Measurements from ENCODE around the gene PHOX2B.
"Not testable (repeated sequence)": the region's sequence is repeated elsewhere in the genome, so short reads cannot be mapped to it uniquely, and the experiment has no call there.

PHOX2B gene

DNA sequence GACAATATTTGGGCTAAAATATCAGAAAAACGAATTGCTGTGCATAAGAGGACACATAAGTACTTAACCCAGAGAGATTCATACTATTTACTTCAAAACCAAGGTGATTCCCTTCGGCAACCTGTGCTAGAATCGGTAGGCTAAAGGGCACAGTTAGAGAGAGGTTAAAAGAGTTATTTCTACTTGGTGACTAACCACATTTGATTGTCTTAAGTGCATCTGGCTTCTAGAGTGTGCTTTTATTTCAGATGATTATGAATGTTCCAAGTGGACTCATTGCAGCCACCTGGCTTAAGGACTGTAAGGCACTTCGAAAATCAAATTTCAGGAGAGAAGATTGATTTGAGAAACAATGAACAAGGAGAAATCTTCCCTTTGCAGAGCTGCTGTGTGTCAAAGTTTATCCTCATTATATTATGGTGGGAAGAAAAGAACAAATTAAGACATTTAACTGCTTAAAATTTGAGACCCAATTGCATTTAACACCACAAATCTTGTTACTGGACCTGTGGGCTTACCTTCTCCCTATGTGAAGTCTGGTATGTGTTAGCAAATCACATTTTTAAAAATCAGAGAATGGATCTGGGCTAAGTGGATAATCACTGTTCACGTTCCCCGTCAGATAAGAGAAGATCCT is 34.0 kb downstream of the PHOX2B start:
- H3K79me2 ChIP-seq, result no peaks in the 10 kb centered on the region
- no peak overlapping the region for H3K4me3 ChIP-seq (ENCODE audit: low read depth, low read length)
- H2AFZ ChIP-seq, result no peak overlapping the region
- TF ChIP-seq, protein P1, sequence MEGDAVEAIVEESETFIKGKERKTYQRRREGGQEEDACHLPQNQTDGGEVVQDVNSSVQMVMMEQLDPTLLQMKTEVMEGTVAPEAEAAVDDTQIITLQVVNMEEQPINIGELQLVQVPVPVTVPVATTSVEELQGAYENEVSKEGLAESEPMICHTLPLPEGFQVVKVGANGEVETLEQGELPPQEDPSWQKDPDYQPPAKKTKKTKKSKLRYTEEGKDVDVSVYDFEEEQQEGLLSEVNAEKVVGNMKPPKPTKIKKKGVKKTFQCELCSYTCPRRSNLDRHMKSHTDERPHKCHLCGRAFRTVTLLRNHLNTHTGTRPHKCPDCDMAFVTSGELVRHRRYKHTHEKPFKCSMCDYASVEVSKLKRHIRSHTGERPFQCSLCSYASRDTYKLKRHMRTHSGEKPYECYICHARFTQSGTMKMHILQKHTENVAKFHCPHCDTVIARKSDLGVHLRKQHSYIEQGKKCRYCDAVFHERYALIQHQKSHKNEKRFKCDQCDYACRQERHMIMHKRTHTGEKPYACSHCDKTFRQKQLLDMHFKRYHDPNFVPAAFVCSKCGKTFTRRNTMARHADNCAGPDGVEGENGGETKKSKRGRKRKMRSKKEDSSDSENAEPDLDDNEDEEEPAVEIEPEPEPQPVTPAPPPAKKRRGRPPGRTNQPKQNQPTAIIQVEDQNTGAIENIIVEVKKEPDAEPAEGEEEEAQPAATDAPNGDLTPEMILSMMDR (IDR thresholded peaks at IDR 0.05), result no peak
- no peak overlapping the region for H3K27ac ChIP-seq
- H3K4me2 ChIP-seq (ENCODE audit: low read length), result no peak overlapping the region
- H3K9ac ChIP-seq, result no peak overlapping the region
- no peaks in the 10 kb centered on the region for H3K36me3 ChIP-seq (ENCODE audit: control insufficient read depth, insufficient read depth, low read length)
- no peaks in the 10 kb centered on the region for H3K27me3 ChIP-seq (ENCODE audit: control insufficient read depth, insufficient read depth, low read length)
- no peaks in the 10 kb centered on the region for H3K9me3 ChIP-seq (ENCODE audit: control insufficient read depth, low read length)
- no peaks in the 10 kb centered on the region for H3K4me1 ChIP-seq

DNA sequence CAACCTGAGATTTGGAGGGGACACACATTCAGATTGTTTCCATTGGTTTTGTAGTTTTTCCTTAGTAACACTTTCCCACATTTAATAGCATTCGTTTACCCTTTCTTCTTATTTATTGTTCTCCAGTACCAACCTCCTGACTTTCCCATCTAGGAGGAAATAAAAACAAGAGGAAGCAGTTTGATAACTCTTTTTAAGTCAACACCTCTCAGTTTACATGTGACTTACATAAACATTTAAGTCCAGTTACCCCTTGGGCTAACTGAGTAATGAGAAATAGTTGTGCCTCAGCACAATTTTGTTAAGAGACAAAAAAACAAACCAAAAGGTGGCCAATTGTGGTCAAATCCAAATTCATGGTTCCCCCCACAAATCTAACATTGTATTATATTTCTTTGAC is 34.8 kb downstream of the PHOX2B start:
- H3K27ac ChIP-seq, result no peak overlapping the region
- no peak overlapping the region for H3K9ac ChIP-seq
- TF ChIP-seq, protein P1 (IDR thresholded peaks at IDR 0.05), result no peak
- H3K9me3 ChIP-seq (ENCODE audit: control insufficient read depth, low read length), result no peaks in the 10 kb centered on the region
- no peak overlapping the region for H3K4me2 ChIP-seq (ENCODE audit: low read length)
- H2AFZ ChIP-seq, result no peak overlapping the region
- no peaks in the 10 kb centered on the region for H3K4me1 ChIP-seq
- H3K79me2 ChIP-seq, result no peaks in the 10 kb centered on the region
- no peaks in the 10 kb centered on the region for H3K27me3 ChIP-seq (ENCODE audit: control insufficient read depth, insufficient read depth, low read length)
- no peak overlapping the region for H3K4me3 ChIP-seq (ENCODE audit: low read depth, low read length)
- no peaks in the 10 kb centered on the region for H3K36me3 ChIP-seq (ENCODE audit: control insufficient read depth, insufficient read depth, low read length)

DNA sequence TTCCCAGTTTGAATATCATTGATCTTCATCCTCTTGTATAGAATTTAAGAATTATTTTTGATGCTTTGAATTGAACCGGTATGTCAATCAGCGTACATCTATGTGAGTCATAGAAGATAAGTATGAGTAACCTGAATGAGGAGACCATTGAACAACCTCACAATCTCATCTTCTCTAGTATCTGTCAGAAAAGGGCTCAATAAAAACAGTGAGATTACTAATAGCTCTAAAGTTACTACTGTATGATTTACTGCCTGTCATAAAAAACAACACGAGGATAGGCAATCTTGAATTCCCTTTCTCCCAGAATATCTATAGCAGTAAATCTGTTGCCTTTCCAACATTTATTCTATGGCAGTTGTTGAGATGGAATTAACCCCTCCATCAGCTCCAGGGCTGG is 36.1 kb downstream of the PHOX2B start:
- H3K9me3 ChIP-seq (ENCODE audit: control insufficient read depth, low read length), result no peaks in the 10 kb centered on the region
- no peaks in the 10 kb centered on the region for H3K36me3 ChIP-seq (ENCODE audit: control insufficient read depth, insufficient read depth, low read length)
- no peak overlapping the region for H3K27ac ChIP-seq
- no peaks in the 10 kb centered on the region for H3K79me2 ChIP-seq
- H3K4me3 ChIP-seq (ENCODE audit: low read depth, low read length), result no peak overlapping the region
- no peak overlapping the region for H3K4me2 ChIP-seq (ENCODE audit: low read length)
- H3K27me3 ChIP-seq (ENCODE audit: control insufficient read depth, insufficient read depth, low read length), result no peaks in the 10 kb centered on the region
- H3K9ac ChIP-seq, result no peak overlapping the region
- no peaks in the 10 kb centered on the region for H3K4me1 ChIP-seq
- TF ChIP-seq, protein P1 (IDR thresholded peaks at IDR 0.05), result no peak
- no peak overlapping the region for H2AFZ ChIP-seq

DNA sequence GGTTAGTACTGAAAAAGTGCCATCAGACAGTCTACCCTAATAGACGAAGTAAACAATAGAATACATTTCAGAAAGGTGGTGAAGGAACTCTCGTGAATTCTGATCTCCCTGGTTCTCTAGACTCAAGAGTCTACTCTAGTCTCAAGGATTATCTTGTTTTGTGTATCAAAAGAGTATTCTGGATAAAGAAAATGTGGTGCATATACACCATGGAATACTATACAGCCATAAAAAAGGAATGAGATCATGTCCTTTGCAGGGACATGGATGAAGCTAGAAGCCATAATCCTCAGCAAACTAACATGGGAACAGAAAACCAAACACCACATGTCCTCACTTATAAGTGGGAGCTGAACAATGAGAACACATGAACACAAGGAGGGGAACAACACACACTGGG is 36.9 kb downstream of the PHOX2B start:
- not testable (repeated sequence) for H3K4me1 ChIP-seq; H3K27ac ChIP-seq; H3K4me2 ChIP-seq (ENCODE audit: low read length); H3K79me2 ChIP-seq; H3K27me3 ChIP-seq (ENCODE audit: control insufficient read depth, insufficient read depth, low read length); H3K36me3 ChIP-seq (ENCODE audit: control insufficient read depth, insufficient read depth, low read length); H2AFZ ChIP-seq; H3K9ac ChIP-seq; H3K9me3 ChIP-seq (ENCODE audit: control insufficient read depth, low read length); H3K4me3 ChIP-seq (ENCODE audit: low read depth, low read length)

DNA sequence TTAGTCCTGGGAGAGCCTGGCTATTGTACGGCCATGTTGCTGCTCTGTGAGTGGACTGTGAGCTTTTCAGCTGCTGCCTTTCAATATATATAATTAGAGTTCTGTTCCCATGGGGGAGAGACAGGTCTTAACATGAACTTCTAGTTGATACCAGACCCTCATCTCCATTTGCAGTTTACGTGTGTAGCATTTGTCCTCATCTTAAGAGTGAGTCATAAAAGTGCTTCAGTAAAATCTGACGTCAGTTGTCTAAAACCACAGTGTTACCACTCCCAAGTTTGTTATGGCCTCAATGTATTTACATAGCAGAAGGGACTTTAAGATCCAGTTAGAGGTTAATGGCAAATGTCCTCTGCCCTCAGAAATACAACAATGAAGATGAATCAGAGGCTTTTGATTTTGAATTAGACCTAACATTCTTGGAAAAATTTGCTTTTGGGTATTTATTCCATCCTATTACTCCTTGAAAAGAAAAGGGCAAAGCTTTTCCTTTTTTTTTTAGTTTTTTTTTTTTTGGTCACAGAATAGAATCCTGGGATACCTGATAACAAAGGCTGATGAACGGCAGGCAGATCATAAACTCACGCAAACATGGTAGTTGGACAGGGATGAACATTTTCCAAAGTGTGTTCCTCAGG is 38.6 kb downstream of the PHOX2B start:
- Histone ChIP-seq H3K9me3 (ENCODE audit: control insufficient read depth, low read length) (no peaks in the 10 kb centered on the region), H3K9ac (no peak overlapping the region), H3K27me3 (ENCODE audit: control insufficient read depth, insufficient read depth, low read length) (no peaks in the 10 kb centered on the region), H3K4me3 (ENCODE audit: low read depth, low read length) (no peak overlapping the region), H3K4me2 (ENCODE audit: low read length) (no peak overlapping the region), H3K79me2 (no peaks in the 10 kb centered on the region), H3K4me1 (no peaks in the 10 kb centered on the region), H2AFZ (no peak overlapping the region), H3K36me3 (ENCODE audit: control insufficient read depth, insufficient read depth, low read length) (no peaks in the 10 kb centered on the region), H3K27ac (no peak overlapping the region)
- TF ChIP-seq, protein P1 (IDR thresholded peaks at IDR 0.05), result no peak

All from parathyroid adenoma (tissue), 2 donors.